ENCODE data around the gene USP28. TPM values are rescaled to one million over a fixed set of nuclear protein-coding genes. Genes with fewer than 3 reads are reported as not detected.
"Not testable (repeated sequence)": the region's sequence is repeated elsewhere in the genome, so short reads cannot be mapped to it uniquely, and the experiment has no call there.

The USP28 gene
- polyA plus RNA-seq, 6 donors from 2014 or later = 64.6 to 132 (median 109) TPM

GRCh38 chr11:113817162-113817561, 58.2 kb downstream of the USP28 start:
- ATAC-seq (ENCODE audit: low read depth in 2 of 2) (no peak), DNase-seq (no peak)
- H3K4me3 Mint-ChIP-seq = no peak overlapping the region
- peak overlapping the region in 1 of 6 donors; percentile 29 for H3K27ac Mint-ChIP-seq
- peaks cover 0 to 2% (median 0%) of the 10 kb centered on the region in 7 donors for H3K9me3 Mint-ChIP-seq
- peaks cover 25 to 28% of the 10 kb centered on the region in 2 donors for H3K36me3 Mint-ChIP-seq
- no peaks in the 10 kb centered on the region for H3K27me3 Mint-ChIP-seq
- peaks cover 0 to 6% (median 0%) of the 10 kb centered on the region in 3 donors for H3K4me1 Mint-ChIP-seq

- H3K36me3 Mint-ChIP-seq = peaks cover 13 to 24% of the 10 kb centered on the region in 2 donors
- H3K4me1 Mint-ChIP-seq = peaks cover 0 to 6% (median 0%) of the 10 kb centered on the region in 3 donors
- H3K4me3 Mint-ChIP-seq = no peak overlapping the region
- H3K9me3 Mint-ChIP-seq = no peaks in the 10 kb centered on the region
- no peaks in the 10 kb centered on the region for H3K27me3 Mint-ChIP-seq
- H3K27ac Mint-ChIP-seq = peak overlapping the region in 1 of 6 donors; percentile 54
- no peak for DNase-seq
- no peak for ATAC-seq (ENCODE audit: low read depth in 2 of 2)
These were observed 61.2 kb downstream of the USP28 start for GRCh38 chr11:113814181-113814580.

GRCh38 chr11:113808931-113809330, 66.4 kb downstream of the USP28 start:
- no peak overlapping the region for H3K4me3 Mint-ChIP-seq
- no peaks in the 10 kb centered on the region for H3K9me3 Mint-ChIP-seq
- H3K4me1 Mint-ChIP-seq = peaks cover 4 to 10% (median 7%) of the 10 kb centered on the region in 3 donors
- DNase-seq (no peak), ATAC-seq (ENCODE audit: low read depth in 2 of 2) (no peak)
- H3K27ac Mint-ChIP-seq = peak overlapping the region in 2 of 6 donors; percentile 50 to 56
- H3K36me3 Mint-ChIP-seq = peaks cover 6 to 22% of the 10 kb centered on the region in 2 donors
- H3K27me3 Mint-ChIP-seq = no peaks in the 10 kb centered on the region

- H3K27me3 Mint-ChIP-seq = no peaks in the 10 kb centered on the region
- peak overlapping the region in 3 of 6 donors; percentile 30 to 91 (median 62) for H3K27ac Mint-ChIP-seq
- ATAC-seq (ENCODE audit: low read depth in 2 of 2) (peak in 1 of 2 donors; percentile 52), DNase-seq (peak; percentile 25)
- H3K36me3 Mint-ChIP-seq = peaks cover 6 to 29% of the 10 kb centered on the region in 2 donors
- no peaks in the 10 kb centered on the region for H3K9me3 Mint-ChIP-seq
- peaks cover 4 to 7% (median 4%) of the 10 kb centered on the region in 3 donors for H3K4me1 Mint-ChIP-seq
- H3K4me3 Mint-ChIP-seq = no peak overlapping the region
These were observed 69.0 kb downstream of the USP28 start for GRCh38 chr11:113806406-113806805.

- no peak for ATAC-seq (ENCODE audit: low read depth in 2 of 2)
- H3K4me3 Mint-ChIP-seq = no peak overlapping the region
- DNase-seq = no peak
- H3K27ac Mint-ChIP-seq = no peak overlapping the region
- peaks cover 4 to 7% (median 4%) of the 10 kb centered on the region in 3 donors for H3K4me1 Mint-ChIP-seq
- H3K27me3 Mint-ChIP-seq = no peaks in the 10 kb centered on the region
- H3K9me3 Mint-ChIP-seq = no peaks in the 10 kb centered on the region
- H3K36me3 Mint-ChIP-seq = peaks cover 5 to 35% of the 10 kb centered on the region in 2 donors
These were observed 69.7 kb downstream of the USP28 start for GRCh38 chr11:113805640-113806039.

GRCh38 chr11:113802621-113803020, 72.8 kb downstream of the USP28 start:
- Mint-ChIP-seq H3K9me3 (no peaks in the 10 kb centered on the region), H3K36me3 (peaks cover 0 to 37% of the 10 kb centered on the region in 2 donors), H3K27ac (peak overlapping the region in 1 of 6 donors; percentile 63)

GRCh38 chr11:113796663-113797259, 78.6 kb downstream of the USP28 start:
- H3K27me3 Mint-ChIP-seq = no peaks in the 10 kb centered on the region
- H3K4me1 Mint-ChIP-seq = no peaks in the 10 kb centered on the region
- H3K36me3 Mint-ChIP-seq = peaks cover 0 to 17% of the 10 kb centered on the region in 2 donors
- H3K4me3 Mint-ChIP-seq = no peak overlapping the region
- H3K27ac Mint-ChIP-seq = peak overlapping the region in 1 of 6 donors; percentile 34
- H3K9me3 Mint-ChIP-seq = peaks cover 0 to 3% (median 0%) of the 10 kb centered on the region in 7 donors
- DNase-seq (peak; percentile 10), ATAC-seq (ENCODE audit: low read depth in 2 of 2) (peak in 1 of 2 donors; percentile 66)

More at GRCh38 chr11:113802621-113803020, 72.8 kb downstream of the USP28 start:
- DNase-seq (no peak), ATAC-seq (ENCODE audit: low read depth in 2 of 2) (no peak)
- no peaks in the 10 kb centered on the region for H3K27me3 Mint-ChIP-seq
- H3K4me3 Mint-ChIP-seq = no peak overlapping the region
- peaks cover 4 to 7% (median 4%) of the 10 kb centered on the region in 3 donors for H3K4me1 Mint-ChIP-seq

GRCh38 chr11:113789675-113790320, 85.6 kb downstream of the USP28 start:
- Mint-ChIP-seq H3K27ac (no peak overlapping the region), H3K4me1 (no peaks in the 10 kb centered on the region), H3K9me3 (no peaks in the 10 kb centered on the region), H3K4me3 (peak overlapping the region in 1 of 8 donors; percentile 34), H3K36me3 (no peaks in the 10 kb centered on the region), H3K27me3 (peaks cover 10 to 27% (median 14%) of the 10 kb centered on the region in 3 donors)
- DNase-seq (no peak), ATAC-seq (ENCODE audit: low read depth in 2 of 2) (no peak)

- not testable (repeated sequence) for H3K4me3 Mint-ChIP-seq; H3K36me3 Mint-ChIP-seq; H3K4me1 Mint-ChIP-seq; H3K9me3 Mint-ChIP-seq; H3K27ac Mint-ChIP-seq; ATAC-seq (ENCODE audit: low read depth in 2 of 2); DNase-seq
- peaks cover 14 to 32% (median 17%) of the 10 kb centered on the region in 3 donors for H3K27me3 Mint-ChIP-seq
These were observed 86.4 kb downstream of the USP28 start for GRCh38 chr11:113789016-113789415.

GRCh38 chr11:113782134-113782533, 93.2 kb downstream of the USP28 start:
- Mint-ChIP-seq H3K9me3 (no peaks in the 10 kb centered on the region), H3K4me3 (no peak overlapping the region), H3K4me1 (no peaks in the 10 kb centered on the region), H3K27ac (no peak overlapping the region), H3K27me3 (peaks cover 25 to 67% (median 59%) of the 10 kb centered on the region in 3 donors), H3K36me3 (no peaks in the 10 kb centered on the region)
- DNase-seq = no peak
- no peak for ATAC-seq (ENCODE audit: low read depth in 2 of 2)

GRCh38 chr11:113781682-113782081, 93.7 kb downstream of the USP28 start:
- peak overlapping the region in 1 of 6 donors; percentile 71 for H3K27ac Mint-ChIP-seq
- no peaks in the 10 kb centered on the region for H3K4me1 Mint-ChIP-seq
- ATAC-seq (ENCODE audit: low read depth in 2 of 2) = no peak
- H3K4me3 Mint-ChIP-seq = no peak overlapping the region
- H3K27me3 Mint-ChIP-seq = peaks cover 22 to 63% (median 55%) of the 10 kb centered on the region in 3 donors
- no peaks in the 10 kb centered on the region for H3K36me3 Mint-ChIP-seq
- no peak for DNase-seq
- H3K9me3 Mint-ChIP-seq = no peaks in the 10 kb centered on the region

- Mint-ChIP-seq H3K4me1 (no peaks in the 10 kb centered on the region), H3K27ac (no peak within 1 kb of the TSS), H3K27me3 (peaks cover 18 to 56% (median 48%) of the 10 kb centered on the region in 3 donors), H3K9me3 (no peaks in the 10 kb centered on the region), H3K36me3 (no peaks in the 10 kb centered on the region), H3K4me3 (peak within 1 kb of the TSS in 2 of 8 donors; percentile 15 to 50)
- DNase-seq (no peak), ATAC-seq (ENCODE audit: low read depth in 2 of 2) (no peak)
These were observed 95.9 kb downstream of the USP28 start, which contains the start of gene CLDN25 for GRCh38 chr11:113779496-113779895. CLDN25 (plus strand) TSS chr11:113779796; CDS start chr11:113779796, 0 bp downstream.

- no peak overlapping the region for H3K4me3 Mint-ChIP-seq
- H3K27me3 Mint-ChIP-seq = peaks cover 18 to 49% (median 38%) of the 10 kb centered on the region in 3 donors
- peaks cover 3 to 6% (median 4%) of the 10 kb centered on the region in 3 donors for H3K4me1 Mint-ChIP-seq
- no peaks in the 10 kb centered on the region for H3K36me3 Mint-ChIP-seq
- no peak for ATAC-seq (ENCODE audit: low read depth in 2 of 2)
- DNase-seq = no peak
- no peaks in the 10 kb centered on the region for H3K9me3 Mint-ChIP-seq
- no peak overlapping the region for H3K27ac Mint-ChIP-seq
These were observed 97.1 kb downstream of the USP28 start for GRCh38 chr11:113778111-113778910.
